IPS DF 4.7 (cell line): Measurements from ENCODE around the gene IKBKE.

Experiments used
- DNase-seq: peaks from one replicate; pipeline ENCODE4 v3.0.0-alpha.2; 2013; ENCODE audit warnings: low spot score; ENCODE audit errors: extremely low read depth

Gene IKBKE

DNA sequence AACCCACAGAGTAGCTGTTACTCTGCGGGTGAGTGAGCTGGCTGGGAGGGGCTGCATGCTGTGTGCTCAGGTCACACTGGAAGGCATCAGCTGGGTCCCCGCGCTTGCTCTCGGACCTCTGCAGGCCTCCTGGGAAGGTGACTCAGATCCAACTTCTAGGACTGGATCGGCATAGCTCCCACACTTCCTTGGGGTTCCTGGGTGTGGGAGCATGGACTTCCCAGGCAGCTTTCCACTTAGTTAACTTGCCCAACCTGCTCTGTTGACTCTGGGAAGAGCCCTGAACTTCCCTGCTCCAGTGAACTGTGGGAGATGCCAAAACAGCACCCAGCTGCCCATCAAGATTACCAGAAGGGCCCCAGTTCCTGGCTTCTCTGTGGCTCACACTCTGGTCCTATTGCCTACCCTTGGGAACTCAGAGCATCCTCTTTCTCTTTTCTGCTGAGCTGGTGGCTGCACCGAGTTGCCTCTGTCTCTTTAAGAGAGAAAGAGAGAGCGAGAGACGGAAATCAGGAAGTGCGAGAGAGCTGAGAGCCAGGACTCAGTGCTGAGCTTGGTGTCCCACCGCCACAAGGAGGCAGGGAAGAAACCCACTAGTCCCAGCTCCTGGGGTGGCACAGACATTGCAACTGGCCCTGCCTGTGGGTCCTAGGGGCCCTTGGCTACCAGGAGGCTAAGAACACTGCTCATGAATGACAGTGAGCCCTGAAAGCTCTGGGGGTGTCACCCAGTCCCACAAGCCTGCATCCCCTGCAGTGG is at the start of gene IKBKE:
Gene IKBKE (plus strand): TSS at position 544 of the 759 bp plus-strand sequence. CDS start 2,752 bp downstream, outside the sequence.
- peak; percentile 33 for DNase-seq

DNA sequence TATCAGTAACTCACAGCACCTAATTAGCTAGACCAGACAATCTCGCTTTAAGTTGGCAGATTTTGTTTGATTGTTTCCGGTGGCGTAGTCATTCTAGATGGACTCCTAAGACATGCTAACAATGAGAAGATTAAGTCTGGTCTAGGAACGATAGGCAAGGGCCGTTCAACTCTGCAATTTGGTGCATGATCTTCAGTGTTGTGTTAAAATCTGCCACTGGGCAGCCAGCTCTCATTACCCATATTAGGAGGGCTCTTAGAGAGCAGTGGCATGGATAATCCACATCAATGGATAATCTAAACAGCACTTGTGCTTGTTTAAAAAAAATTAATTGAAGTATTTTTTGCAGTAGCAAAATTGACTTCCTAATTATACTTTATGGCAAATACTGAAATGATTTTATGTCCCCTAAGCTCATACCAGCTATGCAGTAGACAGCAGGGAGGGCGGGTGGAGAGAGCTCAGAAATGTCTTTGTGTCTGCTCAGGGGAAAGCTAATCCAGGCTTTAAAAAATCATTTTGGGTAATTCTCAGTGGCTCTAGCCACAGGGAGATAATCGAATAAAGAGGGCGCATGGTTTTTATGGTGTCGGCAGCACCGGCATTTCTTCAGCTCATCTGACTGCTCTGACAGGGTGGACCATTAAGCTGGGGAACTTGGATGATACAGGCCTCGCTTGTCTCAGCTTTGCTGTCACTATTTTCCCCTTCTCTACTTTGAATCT is 48.5 kb upstream of the IKBKE start:
- DNase-seq: no peak

DNA sequence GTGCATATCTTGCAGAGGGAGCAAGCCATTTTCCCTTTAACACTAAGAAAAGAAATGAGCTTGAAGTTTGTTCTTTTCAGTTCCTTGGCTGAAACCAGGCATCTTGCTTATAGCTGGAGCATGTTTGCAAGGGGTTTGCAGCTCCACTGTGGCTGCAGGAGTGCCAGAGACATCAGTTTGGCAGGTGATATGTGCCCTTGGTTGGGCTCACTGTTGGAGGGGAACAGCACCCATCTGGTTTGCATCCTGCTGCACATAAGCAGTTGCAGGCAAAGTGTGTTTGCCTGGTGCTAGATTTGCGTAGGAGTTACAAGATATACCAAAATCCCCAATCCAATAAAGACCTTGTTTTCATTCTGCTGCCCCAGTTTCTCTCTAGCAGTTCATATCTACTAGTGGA is 47.8 kb upstream of the IKBKE start:
- no peak for DNase-seq

DNA sequence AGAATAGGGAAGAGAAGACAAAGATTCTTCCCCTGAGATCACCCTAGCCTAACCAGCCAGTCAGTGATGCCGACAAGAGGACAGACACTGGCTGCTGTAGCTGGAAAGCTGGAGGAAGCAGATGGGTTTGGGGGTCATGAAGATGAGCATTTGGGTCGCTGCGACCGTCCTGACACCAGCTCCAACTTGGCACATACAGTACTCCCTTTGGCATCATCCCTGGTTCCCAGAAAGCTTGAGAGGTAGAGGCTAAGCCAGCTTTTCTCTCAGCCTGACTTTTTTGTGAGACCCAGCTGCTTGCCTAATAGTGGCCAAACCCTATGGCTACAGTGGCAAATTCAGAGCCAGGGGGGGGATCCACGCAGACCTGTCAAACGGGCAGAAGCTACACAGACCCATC is 43.0 kb upstream of the IKBKE start:
- no peak for DNase-seq

DNA sequence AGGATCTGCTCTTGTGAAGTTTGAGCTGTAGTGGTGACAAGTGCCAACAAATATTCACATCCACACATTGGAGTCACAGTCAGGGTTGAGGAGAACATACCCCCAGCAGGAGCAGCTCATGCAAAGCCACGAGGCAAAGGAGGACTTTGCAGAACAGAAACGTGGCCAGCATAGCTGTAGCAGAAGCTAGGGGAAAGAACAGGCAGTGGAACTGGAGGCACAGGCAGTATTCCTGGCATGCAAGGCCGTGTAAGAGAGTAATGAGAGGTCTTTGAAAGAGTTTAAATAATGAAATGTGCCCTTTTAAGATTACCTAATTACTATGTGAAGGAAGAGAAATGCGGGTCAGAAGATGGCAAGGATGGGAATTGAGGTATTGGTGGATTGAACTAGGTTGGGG is 40.9 kb upstream of the IKBKE start:
- no peak for DNase-seq

DNA sequence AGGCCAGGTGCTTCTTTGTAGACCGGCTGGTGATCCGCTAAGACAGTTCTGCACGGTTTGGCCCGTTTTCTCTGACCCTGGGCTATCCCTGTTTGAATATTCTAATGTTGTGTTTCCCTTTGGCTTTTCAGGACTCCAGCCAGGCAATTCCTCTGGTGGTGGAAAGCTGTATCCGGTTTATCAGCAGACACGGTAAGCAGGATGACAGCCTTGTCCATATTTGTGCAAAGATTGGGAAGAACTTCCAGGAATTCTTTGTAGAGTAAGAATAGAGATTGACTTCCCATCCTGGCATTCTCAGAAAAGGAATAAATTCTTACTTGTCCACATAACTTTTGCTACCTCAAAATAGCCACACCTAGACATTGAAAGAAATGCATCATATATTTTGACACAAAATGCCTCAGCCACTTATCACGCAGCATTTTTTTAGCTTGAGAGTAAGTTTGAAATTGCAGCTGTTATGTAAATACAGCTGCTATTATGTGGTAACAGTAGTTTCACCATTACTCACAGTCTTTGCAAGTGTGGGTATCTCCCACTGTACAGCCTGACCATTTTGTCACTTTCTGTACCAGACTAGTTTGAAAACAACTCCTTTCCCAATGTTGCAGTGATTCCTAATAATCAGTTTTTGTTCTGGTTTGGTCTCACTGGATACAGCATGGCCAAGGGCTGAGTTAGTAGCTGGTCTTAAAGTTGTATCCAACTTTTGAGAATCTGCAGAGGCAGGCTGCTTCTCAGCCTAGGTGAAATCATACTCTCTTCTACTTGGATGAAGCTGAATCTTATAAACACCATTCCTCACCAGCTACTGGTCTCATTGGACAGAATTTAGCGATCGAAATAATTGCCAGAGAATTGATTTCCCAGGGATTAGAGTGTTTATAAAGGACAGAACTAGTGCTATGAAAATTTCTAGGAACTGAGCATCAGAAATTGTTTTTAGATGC is 40.0 kb upstream of the IKBKE start:
- DNase-seq: no peak

DNA sequence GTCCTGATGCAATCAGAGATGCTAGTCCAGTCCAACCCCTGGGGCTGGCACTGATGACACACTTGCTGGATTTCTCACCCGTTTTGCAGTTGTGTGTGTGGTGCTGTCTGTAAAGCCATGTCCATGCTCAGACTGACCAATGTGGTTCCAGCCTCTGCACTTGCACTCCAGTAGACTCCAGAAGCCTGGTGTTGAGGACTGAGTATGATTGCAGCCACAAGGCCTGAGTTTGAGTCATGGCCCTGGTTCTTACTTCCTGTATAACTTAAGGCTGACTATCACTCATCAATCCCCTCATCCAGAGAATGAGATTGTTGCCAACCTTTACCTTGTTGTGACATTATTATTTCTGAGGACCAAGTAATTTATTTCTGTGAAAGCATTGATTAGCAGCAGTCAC is 34.8 kb upstream of the IKBKE start:
- no peak for DNase-seq

DNA sequence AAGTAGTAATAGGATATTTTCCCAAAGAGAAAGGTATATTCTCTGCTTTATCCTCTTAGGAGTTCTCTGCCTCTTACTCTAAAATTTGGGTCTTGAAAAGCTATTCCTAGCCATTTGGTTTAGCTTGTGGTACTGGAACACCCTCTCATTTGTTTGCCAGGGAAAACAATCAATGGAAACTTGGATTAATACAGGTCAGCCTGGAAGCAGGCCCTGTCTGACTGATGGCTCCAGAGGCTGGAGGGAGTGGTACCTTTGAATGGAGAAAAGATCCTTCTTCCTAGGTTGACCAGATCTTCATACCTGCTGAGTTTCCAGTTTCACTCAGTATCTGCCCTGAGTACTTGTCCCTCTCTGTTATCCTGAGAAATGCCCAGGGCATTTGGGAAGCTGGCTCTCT is 31.7 kb upstream of the IKBKE start:
- no peak for DNase-seq

DNA sequence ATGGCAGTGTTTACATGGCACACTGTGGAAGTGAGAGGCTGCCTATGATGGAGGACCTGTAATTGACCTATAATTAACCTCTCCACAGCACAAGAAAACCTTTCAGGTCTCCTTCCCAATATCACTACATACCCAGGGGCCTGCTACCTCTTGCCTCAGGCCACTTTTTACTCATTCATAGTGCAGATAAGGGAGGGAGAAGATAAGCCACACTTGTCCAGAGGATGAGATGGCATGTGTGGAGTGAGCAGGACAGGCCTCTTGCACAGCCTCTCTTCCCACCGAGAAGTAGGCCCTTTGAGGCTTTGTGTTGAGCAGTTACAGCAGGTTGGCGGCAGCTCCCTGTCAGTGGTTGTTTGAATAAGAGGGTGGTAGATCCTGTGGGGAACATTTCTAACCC is 31.1 kb upstream of the IKBKE start:
- DNase-seq: no peak

DNA sequence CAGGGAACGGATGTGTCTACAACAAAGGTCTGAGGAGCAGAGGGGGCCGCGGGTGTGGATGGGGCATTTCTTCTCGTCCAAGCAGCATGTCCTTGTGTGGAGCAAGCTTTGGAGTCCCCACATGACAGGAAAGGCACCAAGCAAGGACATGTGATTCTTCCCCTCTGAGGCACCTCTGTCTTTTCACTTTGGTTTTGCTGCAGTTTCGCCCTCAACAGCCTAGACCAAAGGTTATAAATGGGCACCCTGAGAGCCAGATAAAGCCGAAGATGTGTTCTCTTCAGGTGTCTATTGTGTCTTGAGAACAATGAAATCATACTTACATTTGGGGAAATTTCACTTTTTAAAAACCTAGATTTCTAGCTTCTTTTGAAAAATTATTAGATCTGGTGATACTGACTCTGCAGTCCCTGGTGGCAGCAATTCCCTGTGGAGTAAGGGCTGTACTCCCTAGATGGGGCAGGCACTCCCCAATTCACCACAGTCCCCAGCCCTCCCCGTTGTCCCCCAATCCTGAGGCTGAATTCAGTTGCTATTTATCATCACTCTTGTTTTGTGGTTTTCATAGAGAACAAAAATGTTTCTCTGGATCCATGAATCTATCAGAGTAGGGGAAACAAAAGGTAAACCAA is 28.8 kb upstream of the IKBKE start:
- no peak for DNase-seq

DNA sequence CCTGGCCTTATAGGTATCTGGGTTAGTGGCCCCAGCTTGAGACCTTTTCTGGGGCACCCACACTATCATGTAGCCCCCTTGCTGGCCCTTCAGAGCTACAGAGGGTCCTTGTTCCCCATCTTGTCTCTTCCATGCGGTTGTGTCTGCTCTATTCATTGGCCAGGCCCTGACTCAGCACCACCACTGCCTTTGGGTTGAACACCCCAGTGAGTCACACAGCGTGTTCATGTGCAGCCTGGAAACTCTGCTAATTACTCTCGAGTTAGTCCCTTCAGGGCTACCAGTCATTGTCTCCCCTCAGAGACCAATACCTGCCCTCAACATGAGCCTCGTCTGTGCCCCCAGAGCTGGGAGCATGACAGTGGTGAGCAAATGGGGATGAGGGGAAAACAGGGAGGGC is 28.2 kb upstream of the IKBKE start:
- no peak for DNase-seq

DNA sequence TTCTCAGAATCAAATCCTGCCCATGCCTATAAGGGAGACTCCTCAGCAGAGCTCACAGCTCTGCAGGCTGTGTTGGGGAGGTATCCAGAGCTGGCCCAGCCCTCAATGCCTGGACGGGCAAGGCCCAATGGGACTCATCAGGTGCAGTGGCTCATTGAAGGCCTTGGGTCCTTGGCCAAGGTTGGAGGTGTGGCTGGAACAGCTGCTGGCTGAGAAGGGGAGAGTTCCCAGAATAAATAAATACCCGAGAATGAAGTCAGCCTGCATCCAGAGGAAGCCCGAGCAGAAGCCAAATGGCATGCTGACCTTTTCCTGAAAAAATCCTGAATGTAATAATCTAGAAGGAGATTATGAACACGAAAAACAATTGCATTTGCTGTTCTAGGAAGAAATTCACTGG is 25.2 kb upstream of the IKBKE start:
- no peak for DNase-seq

DNA sequence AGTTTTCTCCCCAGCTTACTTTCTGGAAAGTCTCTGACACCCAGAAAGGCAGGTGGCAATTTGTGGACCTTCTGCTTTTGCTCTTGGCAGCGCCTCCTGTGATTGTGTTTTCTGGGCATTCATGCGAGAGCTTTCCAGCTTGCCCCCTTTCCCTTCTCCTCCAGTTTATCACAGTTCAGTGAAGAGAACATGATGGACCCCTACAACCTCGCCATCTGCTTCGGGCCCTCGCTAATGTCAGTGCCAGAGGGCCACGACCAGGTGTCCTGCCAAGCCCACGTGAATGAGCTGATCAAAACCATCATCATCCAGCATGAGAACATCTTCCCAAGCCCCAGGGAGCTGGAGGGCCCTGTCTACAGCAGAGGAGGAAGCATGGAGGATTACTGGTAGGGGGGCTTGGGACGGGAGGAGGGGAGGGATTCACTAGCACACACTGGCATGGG is 24.3 kb upstream of the IKBKE start:
- DNase-seq: no peak

DNA sequence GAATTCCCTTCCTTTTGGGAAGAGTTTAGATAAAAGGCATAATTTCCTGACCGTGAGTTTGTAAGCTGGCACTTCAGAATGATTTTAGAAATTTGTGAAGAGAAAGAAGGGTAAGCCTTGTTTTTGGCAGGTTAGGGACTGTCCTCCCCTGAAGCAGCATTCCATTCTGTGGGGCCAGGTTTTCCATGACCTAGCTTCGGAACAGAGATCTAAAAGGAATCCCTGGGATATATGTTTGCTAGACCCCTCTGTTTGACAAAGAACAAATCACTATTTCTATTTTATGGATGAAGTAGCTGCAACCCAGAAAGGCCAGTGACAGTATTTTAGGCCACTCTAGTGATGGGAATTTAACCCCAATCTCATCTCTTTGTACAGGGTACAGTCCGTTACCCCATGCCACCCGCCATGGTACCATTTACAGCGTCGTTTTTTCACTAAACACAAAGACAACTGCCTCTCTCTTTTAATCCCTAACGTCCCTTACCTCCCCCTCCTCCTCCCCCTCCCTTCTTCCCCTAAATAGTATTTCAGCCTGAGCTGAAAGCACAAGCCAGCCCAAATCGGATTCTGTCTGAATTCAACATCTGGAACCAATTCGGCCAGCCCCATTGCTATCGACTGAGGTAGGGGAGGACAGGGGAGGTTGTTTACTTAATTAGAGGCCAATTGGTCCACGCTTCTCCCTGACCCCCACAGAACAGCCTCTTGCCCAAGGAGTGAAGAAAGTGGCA is 23.4 kb upstream of the IKBKE start:
- no peak for DNase-seq

DNA sequence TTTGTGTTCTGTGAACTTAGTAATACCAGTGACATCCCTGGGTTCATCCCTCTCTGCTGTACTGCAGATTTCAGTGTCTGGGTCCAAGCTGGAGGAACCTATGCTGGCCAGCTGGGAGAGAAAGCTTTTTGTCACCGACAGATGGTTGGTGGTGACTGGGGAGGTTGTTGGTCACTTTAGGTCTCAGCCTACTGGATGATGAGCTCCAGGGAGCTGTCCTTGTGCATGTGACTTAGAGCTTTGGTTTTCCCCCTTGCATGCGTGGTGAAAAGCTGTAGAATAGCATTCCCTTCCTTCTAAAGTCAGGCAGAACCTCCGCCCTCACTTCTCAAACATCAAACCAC is 22.9 kb upstream of the IKBKE start:
- DNase-seq: no peak

DNA sequence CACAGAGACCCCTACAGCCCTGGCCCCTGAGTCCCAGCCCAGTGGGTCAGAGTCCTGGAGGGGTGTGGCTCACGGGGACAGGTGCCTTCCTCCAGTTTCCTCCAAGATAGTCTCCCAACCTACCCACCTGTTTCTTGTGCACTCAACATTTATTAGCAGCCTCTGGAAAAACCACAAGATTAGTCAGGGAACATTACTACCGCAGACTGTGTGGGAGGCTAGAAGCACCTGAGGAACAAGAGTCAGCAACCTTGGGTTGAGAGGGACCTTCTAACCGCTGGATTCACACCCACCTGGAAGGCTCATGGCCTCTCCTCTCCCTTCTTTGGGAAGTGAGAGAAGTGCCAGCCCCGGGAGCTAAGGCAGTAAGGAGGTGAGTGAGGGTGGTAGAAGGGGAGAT is 22.5 kb upstream of the IKBKE start:
- no peak for DNase-seq

DNA sequence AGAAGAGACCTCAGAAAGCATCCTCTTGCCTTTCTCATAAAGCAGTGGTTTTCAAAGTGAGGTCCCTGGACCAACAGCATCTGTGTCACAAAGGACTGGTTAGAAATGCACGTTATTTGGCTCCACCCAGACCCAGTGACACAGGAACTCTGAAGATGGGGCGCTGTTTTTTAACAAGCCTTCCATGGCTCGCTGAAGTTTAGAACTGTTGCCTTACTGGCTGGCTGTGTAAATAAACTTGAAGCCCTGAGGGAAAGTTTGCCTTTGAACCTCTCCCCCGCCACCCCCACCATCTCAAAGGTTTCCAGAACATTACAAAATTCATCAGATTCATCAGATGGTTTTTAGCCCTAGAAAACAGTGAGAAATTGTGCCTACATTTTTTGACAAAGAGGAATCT is 21.8 kb upstream of the IKBKE start:
- DNase-seq: no peak

DNA sequence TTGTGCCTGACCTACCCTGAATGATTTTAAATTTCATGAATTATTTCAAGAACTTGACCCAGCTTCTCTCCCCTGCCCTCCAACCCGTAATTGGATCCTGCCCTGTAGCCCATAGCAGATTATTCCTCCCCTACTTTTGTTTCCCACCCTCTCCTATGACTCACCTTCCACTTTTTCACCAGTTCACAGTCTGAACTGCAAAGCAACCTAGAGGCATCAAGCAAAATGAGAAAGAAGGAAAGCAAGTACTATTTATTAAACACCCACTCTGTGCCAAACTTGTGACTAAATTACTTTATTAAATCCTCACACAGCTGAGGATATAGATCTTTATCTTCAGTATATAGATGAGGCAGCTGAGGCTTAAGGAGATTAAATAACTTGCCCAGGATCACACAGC is 20.7 kb upstream of the IKBKE start:
- DNase-seq: no peak

DNA sequence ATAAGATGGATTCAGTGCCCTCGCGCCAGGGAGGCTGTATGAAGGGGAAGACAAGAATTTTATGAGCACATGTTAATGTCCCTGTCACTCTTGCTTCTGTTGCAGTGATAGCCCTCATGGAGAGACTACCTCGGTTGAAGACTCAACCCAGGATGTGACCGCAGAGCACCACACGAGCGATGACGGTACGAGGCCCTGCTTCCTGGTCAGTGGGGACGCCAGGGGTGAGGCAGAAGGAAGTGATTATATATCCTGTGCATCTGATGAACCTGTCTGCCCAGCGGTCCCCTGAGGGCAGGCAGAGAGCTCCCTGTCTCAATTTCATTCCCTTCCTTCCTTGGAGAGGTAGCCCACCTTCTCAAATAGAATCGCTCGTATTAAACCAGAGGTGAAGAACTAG is 20.0 kb upstream of the IKBKE start:
- no peak for DNase-seq

DNA sequence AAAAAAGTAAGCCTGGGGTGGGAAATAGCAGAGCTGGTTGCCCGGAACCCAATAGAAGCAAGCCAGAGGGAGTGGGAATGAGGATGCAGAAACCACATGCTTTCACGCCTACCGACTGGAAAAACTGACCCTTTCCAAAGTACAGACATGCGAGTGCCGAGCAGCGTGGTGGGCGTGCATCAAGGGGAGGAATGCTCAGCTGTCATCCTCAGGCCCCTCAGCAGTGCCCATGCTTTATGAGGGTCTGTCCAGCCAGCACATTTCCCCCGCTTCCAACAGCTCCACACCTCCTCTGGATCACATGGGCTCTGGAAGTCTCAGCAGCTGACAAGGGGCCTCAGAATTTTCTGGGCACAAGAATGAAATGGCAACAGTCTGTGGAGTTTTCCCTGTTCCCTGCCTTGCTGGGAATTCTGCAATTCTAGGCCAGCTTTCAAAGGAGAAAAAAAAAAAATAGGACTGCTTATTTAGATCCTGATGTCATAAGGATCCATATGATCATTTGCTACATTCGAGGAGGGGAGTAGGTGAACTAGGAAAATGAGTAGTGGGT is 19.1 kb upstream of the IKBKE start:
- DNase-seq: no peak

DNA sequence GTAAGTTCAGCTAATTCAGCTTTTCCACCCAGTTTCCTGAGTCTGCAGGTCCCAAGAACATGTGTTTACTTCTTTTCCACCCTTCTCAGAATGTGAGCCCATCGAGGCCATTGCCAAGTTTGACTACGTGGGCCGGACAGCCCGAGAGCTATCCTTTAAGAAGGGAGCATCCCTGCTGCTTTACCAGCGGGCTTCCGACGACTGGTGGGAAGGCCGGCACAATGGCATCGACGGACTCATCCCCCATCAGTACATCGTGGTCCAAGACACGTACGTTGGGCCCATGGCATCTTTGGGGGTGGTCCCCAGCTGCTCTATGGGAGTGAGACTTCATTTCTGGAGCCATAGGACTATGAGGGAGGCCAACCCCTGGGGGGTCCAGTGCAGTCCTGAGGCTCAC is 17.2 kb upstream of the IKBKE start:
- DNase-seq: no peak
